Activated T-cell treated with anti-CD3 and anti-CD28 coated beads, Interleukin-2, amount 50 U/mL, for 1 hour (primary cell): Measurements from ENCODE around the gene EIF2S3.
"Not testable (repeated sequence)": the region's sequence is repeated elsewhere in the genome, so short reads cannot be mapped to it uniquely, and the experiment has no call there.

Experiments
- DNase-seq: peaks from one replicate; pipeline ENCODE4 v3.0.0-alpha.2; 2020

The EIF2S3 gene

GRCh38 chrX:24050522-24051318 is 4.0 kb upstream of the EIF2S3 start:
- DNase-seq: not testable (repeated sequence)

GRCh38 chrX:24055043-24055356 is 244 bp downstream of the EIF2S3 start:
- DNase-seq: no peak

GRCh38 chrX:24063488-24063887 is 8.7 kb downstream of the EIF2S3 start:
- DNase-seq: no peak

GRCh38 chrX:24069877-24070276 is 15.1 kb downstream of the EIF2S3 start:
- DNase-seq: no peak

- DNase-seq: no peak
These were observed 24.7 kb downstream of the EIF2S3 start for GRCh38 chrX:24079411-24079810.

- not testable (repeated sequence) for DNase-seq
These were observed 25.5 kb downstream of the EIF2S3 start for GRCh38 chrX:24080245-24080644.

DNA sequence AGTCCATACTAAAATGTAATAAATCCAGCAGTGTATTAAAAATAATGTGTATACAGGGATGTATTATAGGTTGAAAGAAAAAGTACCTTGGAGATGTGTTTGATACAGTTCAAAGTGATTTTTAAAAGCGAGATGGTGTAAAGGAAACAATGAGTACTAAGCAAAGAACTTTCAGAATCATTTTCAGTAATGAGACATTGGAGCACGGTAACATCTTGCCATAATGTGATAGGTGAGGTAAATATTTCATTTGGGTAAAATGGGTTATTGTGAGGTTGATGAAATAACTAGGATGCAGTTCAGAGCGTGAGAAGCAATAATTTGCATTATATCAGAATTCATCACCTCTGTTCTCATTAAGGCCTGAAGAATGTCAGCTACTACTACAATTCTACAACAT is 25.9 kb downstream of the EIF2S3 start:
- no peak for DNase-seq

DNA sequence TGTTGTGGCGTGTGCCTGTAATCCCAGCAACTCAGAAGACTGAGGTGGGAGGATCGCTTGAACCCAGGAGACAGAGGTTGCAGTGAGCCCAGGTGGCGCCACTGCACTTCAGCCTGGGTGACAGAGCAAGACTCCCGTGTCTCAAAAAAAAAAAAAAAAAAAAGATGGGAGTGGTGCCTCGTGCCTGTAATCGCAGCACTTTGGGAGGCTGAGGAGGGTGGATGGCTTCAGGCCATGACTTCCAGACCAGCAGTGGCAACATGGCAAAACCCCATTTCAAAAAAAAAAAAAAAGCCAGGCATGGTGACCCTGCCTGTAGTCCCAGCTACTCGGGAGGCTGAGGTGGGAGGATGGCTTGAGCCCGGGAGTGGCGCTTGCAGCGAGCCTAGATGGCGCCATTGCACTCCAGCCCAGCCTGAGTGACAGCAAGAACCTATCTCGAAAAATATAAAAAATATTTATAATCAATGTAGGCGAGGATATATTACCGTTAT is 27.0 kb downstream of the EIF2S3 start:
- peak; percentile 62 for DNase-seq

DNA sequence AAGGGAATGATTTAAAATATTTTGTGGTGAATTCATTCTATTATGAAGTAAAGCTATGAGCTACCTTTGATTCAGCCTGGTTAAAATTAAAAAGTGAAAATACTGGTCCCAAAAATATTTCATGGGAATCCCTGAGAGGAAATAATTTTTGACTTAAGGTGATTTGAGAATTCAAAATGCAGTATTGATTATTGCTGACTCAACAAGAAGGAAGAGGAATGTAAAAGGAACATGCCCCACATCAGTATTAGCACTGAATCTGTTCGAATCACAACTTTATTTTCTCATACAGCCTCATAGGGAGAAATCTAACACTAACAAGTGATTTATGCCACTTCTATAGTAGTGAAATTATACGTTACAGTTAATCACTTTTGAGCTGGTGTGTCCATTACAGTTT is 27.7 kb downstream of the EIF2S3 start:
- no peak for DNase-seq

GRCh38 chrX:24085101-24085500 is 30.3 kb downstream of the EIF2S3 start:
- no peak for DNase-seq

DNA sequence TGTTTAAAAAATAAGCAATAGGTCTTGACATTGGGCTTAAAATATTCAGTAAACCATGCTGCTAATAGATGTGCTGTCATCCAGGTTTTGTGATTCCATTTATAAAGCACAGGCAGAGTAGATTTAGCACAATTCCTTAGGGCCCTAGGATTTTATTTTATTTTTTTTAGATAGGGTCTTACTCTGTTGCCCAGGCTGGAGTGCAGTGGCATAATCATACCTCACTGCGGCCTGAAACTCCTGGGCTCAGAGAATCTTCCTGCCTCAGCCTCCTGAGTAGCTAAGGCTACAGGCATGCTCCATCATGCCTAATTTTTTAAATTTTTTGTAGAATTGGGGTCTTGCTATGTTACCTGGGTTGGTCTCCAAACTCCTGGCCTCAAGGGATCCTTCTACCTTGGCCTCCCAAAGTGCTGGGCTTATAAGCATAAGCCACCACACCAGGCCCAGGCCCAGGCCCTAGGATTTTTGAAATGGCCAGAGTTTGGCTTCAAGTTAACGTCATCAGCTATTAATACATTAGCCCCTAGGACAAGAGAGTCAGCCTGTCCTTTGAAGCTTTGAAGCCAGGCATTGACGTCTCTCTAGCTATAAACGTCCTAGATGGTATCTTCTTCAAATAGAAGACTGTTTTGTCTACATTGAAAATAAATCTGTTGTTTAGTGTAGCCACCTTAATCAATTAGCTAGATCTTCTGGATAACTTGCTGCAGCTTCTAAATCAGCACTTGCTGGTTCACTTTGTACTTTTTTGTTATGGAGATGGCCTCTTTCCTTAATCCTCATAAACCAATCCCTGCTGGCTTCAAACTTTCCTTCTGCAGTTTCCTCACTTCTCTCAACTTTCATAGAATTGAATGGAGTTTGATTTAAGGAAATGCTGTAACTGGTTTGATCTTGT is 35.8 kb downstream of the EIF2S3 start:
- no peak for DNase-seq

DNA sequence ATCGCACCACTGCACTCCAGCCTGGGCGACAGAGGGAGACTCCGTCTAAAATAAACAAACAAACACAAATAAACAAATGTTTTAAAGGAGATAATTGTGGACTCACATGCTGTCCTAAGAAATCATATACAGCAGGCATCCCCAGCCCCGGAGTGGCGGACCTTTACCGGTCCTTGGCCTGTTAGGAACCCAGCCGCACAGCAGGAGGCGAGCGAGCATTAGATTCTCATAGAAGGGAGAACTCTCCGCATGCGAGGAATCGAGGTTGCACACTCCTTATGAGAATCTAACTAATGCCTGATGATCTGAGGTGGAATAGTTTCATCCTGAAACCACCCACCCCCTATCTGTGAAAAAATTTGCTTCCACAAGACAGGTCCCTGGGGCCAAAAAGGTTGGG is 39.0 kb downstream of the EIF2S3 start:
- no peak for DNase-seq

- no peak for DNase-seq
These were observed 43.0 kb downstream of the EIF2S3 start for GRCh38 chrX:24097741-24098260.

DNA sequence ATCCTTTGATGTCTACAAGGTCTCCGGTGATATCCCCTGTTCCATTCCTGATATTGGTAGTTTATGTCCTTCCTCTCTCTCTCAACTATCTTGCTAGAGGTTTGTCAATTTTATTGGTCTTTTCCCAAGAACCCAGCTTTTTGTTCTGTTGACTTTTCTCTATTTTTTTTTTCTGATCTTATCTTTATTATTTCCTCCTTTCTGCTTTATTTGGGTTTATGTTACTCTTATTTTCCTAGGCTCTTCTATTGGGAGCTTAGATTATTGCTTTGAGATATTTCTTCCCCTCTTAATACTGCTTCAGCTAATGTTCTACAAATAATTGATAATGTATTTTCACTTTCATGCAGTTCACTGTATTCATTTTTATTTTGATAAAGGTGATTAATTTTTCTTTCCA is 44.2 kb downstream of the EIF2S3 start:
- DNase-seq: no peak

GRCh38 chrX:24099394-24099793 is 44.6 kb downstream of the EIF2S3 start:
- no peak for DNase-seq

DNA sequence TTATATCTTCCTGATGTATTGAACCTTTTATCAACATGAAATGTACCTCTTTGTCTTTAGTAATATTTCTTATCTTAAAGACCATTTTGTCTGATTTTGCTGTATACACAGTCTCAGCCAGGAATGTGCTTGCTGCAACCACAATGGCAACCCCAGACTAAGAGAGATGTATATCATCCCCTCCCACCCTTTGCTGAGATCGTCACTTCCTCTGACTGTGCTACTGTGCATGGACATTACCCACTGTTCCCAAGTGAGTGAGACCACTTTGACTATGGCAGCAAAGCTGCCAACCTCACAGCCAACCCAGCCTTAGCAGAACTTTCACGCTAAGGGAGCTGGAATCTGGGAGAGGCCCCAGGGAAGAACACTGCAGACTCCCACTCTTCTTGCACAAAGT is 46.0 kb downstream of the EIF2S3 start:
- DNase-seq: no peak

DNA sequence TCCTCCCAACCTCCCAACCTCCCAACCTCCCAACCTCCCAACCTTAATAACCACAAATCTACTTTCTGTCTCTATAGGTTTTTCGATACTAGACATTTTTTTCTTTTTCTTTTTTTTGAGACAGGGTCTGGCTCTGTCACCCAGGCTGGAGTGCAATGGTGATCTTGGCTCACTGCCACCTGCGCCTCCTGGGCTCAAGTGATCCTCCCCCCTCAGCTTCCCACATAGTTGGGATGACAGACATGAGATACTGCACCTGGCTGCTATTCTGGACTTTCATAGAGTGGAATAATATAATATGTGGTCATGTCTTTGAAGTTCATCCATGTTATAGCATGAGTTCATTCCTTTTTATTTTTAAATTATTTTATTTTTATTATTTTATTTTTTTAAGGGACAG is 55.3 kb downstream of the EIF2S3 start:
- DNase-seq: no peak

GRCh38 chrX:24113181-24113580 is 58.4 kb downstream of the EIF2S3 start:
- DNase-seq: no peak

DNA sequence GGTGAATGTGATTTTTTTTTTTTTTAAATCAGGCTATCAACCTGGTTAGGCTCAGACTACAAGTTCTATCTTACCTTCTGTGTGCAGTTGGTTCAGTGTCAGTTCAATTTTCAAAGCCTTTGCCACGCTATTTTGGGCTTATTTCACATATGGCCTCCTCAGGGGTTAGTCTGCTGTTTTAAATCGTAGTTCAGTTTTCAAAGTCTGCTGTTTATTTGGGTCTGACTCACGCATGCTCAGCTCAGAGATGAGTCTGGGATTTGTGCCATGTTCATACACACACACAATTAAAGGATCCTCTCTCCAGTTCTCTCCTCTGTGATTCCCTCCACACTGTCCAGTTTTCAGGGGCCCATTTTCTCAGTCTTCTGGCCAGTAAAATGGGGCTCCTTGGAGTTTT is 62.5 kb downstream of the EIF2S3 start:
- no peak for DNase-seq

DNA sequence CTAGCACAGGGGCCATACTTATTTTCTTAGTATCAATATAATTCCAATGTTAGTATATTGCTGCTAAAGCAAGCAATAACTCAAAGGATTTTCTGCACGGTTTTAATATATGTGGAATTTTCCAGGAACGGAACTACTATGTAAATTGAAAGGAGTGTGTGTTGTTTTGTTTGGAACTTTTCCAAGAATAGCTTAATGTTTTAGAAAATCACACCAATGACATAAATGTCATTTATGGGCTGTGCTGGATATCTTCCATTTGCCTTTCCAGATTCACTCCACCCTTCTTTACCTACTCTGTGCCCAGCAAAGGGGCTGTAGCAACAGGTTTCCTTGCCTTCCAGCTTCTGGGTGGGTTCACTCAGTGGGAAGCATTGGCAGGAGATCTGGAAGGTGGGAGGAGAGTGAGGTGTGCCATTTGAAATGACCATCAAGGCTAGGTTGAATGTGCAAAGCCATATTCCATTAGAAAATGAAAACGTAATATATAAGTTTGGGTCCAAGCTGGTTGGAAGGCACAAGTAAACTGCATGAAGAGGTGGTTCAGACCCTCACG is 69.6 kb downstream of the EIF2S3 start:
- DNase-seq: no peak

- no peak for DNase-seq
These were observed 70.4 kb downstream of the EIF2S3 start for GRCh38 chrX:24125028-24125612.
